Measurements from ENCODE around the gene XRN2.

Gene XRN2

GRCh38 chr20:21301940-21302663 lies 1.0 kb upstream of the XRN2 start:
- no peak for DNase-seq

- DNase-seq, result no peak
Observed at GRCh38 chr20:21302664-21303060, 469 bp upstream of the XRN2 start.

DNA sequence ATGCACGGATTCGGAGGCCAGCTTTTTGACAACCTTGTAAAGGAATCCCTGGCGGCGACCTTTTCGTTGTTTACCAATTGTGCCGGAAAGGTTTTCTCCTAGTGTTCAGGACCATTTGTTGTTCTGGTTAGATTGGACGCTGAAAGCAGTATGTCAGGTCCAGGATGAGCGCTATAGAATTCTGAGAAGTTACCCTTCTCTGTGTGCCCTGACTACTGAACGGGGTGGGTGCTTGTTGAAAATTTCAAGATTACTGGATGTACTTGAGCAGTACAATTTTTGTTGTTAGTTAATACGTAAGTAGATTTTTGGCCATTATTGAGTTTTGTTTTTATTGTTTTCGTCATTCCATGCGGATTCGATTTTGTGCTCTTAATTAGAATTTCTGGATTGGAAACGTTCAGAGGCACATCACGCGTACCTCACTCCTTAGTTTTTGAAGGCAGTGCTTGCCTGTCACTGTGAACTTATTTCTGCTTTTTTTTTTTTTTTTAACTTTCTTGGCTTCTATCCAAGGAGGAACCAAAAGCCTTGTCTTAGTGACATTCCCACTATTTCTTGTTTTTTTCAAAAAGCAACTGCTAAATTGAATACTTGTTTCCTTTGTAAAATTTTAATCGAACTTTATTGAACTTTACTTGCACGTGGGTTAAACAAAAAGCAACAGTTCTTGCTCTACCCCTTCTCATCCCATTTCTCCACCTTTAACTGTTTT lies 898 bp downstream of the XRN2 start:
- no peak for DNase-seq

- DNase-seq, result no peak
Observed at GRCh38 chr20:21308340-21308739, 5.2 kb downstream of the XRN2 start.

- DNase-seq, result no peak
Observed at GRCh38 chr20:21309678-21310467, 6.7 kb downstream of the XRN2 start.

DNA sequence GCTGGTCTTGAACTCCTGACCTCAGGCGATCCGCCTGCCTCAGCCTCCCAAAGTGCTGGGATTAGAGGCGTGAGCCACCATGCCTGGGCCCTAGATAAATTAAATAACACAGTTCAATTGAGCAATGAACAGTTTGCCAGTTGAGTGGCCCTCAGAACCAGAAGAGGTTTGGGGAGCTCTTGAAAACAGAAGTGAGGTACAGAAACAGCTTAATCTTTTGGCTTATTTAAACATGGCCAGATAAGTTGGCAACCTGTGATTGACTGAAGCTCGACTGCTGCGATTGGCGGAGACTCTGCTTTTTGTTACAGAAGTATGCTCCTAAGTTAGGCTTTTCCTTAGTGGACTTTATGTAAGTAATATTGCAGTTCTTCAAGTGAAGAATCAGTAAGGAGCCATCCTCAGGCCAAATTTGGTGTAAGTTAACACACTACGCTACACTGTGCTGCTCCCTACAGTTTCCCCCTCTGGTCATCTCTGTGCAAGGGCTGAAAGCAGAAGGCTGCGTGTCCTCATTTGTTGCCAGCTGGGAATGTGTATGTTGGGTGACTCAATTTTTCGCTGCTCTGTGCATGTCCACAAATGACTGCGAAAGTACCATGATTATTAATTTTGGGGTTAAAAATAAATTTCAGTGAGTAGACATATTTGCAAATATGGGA lies 9.8 kb downstream of the XRN2 start:
- DNase-seq, result no peak

DNA sequence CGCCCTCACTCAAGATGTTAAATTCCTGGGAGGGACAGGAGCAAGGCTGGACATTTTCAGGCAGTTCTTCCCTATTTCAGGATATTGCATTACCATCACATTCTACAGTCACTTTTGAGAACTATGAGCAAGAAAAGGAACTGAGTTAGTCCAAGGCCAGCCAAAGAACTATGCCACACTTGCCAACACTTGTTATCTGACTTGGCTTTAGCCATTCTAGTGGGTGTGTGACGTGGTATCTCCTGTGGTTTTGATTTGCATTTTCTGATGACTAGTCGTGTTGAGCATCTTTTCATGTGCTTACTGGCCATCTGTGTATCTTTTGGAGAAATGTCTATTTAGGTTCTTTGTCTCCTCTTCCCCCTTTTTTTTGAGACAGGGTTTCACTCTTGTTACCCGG lies 12.0 kb downstream of the XRN2 start:
- DNase-seq, result no peak

DNA sequence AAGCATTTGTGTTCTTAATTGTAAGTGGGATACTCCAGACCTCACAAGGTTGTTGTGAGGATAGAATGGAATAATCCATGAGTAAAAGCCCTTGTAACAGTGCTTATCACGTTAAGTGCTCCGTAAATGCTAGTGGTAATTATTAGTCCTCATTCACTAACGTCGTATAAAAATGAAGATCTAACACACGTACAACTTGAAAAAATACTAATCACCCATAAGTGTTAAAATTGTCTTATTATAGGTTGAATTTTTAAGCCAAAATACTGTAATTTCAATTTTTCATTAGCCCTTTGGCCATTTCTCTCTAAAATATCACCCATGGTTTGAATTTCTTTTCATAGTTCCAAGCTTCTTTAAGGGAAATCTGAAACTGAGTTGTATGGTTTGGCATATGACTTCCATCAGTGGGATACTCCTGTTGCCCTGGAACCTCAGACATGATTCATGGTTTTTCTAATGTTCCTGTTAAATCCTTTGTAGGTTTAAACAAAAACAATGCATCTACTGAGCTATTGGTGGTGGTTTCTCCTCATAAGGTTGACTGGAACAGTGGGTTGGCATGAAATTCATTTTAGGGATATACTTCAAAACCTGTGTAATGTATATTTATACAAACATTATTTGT lies 19.1 kb downstream of the XRN2 start:
- DNase-seq, result no peak

DNA sequence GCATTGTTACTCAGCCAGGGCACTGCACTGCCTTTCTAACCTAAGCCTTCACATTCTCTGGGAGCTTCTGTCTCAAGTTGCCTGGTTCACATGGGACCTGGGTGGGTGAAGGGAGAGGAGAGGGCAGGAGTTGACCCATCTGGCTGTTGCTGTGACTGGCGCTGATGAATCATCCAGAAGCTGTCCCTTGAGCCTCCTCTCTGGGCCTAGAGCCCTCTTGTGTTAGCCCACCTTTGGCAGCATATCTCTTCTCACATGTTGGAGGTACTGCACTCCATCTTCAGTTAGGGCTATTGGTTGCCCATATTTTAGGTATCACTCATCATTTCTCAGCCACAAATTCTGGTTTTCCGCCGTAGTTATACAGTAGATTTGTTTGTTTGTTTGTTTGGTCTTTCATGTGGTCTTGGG lies 19.8 kb downstream of the XRN2 start:
- no peak for DNase-seq

GRCh38 chr20:21323640-21324039 lies 20.5 kb downstream of the XRN2 start:
- DNase-seq, result no peak

- no peak for DNase-seq
Observed at GRCh38 chr20:21324126-21324525, 21.0 kb downstream of the XRN2 start.

- DNase-seq, result no peak
Observed at GRCh38 chr20:21325296-21325695, 22.2 kb downstream of the XRN2 start.

DNA sequence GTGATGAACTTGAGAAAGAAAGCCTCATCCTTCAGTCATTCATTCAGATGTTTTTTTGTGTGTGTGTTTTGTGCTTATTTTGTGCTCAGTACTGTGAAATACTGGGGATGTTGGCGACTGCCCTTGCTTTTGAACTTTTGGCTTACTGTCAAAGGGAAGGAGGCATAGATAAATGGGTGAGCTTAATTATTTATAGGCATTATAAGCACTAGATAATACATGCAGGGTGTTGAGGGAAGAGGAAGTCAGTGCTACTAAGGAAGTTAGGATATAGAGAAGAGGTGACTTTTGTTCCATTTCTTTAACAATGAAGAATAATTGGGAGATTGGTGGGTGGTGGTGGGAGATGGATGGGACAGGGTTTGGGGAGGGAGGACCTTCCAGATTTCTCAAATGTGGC lies 23.6 kb downstream of the XRN2 start:
- no peak for DNase-seq

GRCh38 chr20:21336455-21337151 lies 33.5 kb downstream of the XRN2 start:
- DNase-seq, result no peak

DNA sequence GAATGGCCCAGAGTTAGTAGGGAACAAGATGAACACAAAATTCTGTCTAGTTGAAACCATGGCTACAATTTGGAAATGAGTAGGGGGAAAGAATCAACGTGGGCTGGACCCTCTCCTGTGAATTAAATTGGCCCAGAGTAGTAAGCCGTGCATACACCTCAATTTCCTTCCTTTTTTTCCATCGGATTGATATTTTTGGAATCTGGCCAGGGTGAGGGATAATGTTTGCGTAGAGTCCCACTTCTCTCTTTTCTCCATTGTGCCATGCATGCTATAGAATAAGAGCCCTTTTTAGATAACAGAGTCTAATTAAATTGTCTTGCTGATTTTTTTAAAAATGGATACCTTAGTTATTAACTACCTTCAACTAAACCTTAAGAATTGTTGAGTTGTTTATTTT lies 35.2 kb downstream of the XRN2 start:
- DNase-seq, result no peak

DNA sequence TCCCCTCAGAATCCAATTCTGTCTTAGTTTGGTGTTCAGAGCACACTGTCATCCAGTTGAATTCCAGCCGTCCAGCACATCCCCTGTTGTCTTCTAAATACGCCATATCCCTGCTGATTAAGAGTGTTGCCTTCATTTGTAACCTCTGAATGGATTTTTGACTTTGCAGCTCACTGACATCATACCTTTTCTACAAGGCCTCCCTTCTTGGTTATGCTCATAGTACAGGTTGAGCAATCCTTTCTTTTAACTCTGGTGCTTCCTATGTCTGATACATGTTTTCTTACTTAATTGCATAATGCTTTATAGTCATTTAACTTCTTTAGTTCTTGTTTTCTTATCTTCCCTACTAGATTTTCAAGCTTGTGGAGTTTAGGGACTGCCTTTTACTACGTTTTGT lies 36.4 kb downstream of the XRN2 start:
- DNase-seq, result no peak

DNA sequence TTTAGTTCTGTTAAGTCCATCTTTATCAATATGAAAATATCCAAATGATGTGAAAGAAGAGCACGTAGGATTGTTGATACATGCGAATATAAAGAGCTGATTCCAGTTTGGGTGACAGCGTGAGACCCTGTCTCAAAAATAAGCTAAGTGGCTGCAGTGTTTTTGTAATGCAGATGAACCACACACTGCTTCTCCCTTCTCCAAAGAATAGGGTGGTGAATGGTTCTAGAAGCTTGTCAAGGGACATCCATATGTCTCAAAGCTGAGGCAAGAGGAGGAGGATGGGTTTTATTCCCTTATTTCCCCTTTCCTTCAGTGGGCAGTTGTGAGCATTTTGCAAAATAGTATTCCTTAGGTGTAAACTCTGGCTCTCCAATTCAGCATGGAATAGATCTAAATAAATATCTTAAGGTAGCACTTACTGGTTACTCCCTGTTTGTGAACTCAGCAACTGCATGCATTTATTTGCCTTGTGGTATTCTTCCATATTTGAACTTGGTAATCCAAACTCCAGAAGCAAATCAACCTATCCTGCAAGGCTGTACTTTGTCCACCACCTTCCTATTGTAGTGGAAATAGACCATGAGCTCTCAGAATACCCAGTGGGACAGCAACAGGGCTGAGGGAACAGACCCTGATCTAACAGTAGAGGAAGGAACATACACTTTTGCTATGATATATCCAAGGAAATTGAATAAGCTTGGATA lies 38.0 kb downstream of the XRN2 start:
- no peak for DNase-seq

DNA sequence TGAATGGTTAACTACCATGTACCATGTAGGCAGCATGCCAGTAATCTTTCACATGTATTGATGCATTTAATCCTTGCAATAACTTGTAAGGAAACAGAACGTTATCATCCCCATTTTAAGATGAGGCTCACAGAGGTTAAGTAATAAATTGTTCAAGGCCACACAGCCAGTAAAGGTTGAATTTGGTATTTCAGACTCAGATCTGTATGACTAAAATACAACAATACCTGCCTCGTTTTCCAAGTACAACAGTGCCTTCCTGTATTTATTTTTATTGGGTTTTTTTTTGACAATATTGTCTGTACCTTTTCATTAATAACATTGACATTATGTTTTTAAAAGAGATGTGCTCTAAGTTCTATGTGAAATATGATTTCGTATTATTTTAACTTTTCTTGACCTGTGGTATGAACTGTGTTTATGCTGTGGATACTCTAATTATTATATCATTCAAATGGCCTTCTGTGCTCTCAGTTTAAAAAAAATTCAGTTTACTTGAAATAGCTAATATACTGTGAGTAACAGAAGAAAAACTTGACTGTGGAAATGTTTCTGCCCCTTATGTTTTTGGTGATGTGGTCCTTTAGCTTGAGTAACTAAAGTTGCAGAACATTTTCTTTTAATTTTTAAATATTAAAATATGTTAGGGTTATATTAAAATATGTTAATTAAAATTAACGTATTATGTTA lies 39.7 kb downstream of the XRN2 start:
- DNase-seq, result no peak

GRCh38 chr20:21344206-21344900 lies 41.2 kb downstream of the XRN2 start:
- DNase-seq, result no peak

GRCh38 chr20:21344961-21345360 lies 41.8 kb downstream of the XRN2 start:
- DNase-seq, result no peak

Data from stimulated activated naive CD4-positive, alpha-beta T cell (primary cell).